Natural killer cell (primary cell): ENCODE results near the gene COL23A1. TPM values are rescaled to one million over a fixed set of nuclear protein-coding genes. Genes with fewer than 3 reads are reported as not detected.

Experiments used
- ATAC-seq, 3 donors: fragments of 150-1000 bp in 2 of 3; fragments of 200-7000 bp in 1 of 3; cut with Tn5 transposase; 1 replicate in 1 of 3; 2 replicates in 2 of 3; pipeline ENCODE4 v1.10.0; 2021; ENCODE audit warnings: mild to moderate bottlenecking in 2 of 3, moderate library complexity in 2 of 3
- DNase-seq, 2 donors: peaks; one replicate each; pipeline versions ENCODE4 v3.0.0 to v3.0.0-alpha.2; 2013 to 2021; ENCODE audit warnings: mixed read lengths in 1 of 2
- H3K27ac ChIP-seq: one replicate; pipeline ENCODE4 v1.5.1; 2013; ENCODE audit warnings: mild to moderate bottlenecking, low read length
- H3K27me3 ChIP-seq: one replicate; pipeline ENCODE4 v1.6.1; 2013; ENCODE audit warnings: low read length; ENCODE audit not compliant: control insufficient read depth, insufficient read depth
- H3K36me3 ChIP-seq: one replicate; pipeline ENCODE4 v1.6.1; 2013; ENCODE audit warnings: low read length; ENCODE audit not compliant: control insufficient read depth, insufficient read depth
- H3K4me1 ChIP-seq: one replicate; pipeline ENCODE4 v1.6.1; 2013; ENCODE audit warnings: low read length; ENCODE audit not compliant: control insufficient read depth, insufficient read depth
- H3K4me3 ChIP-seq: one replicate; pipeline ENCODE4 v1.5.1; 2013; ENCODE audit warnings: low read length
- H3K9me3 ChIP-seq: one replicate; pipeline ENCODE4 v1.6.1; 2013; ENCODE audit warnings: low read length; ENCODE audit not compliant: control insufficient read depth, insufficient read depth
- H3K27ac Mint-ChIP-seq, 2 donors: one replicate each; pipeline ENCODE4 v1.8.0; 2022; ENCODE audit warnings: mild to moderate bottlenecking in 2 of 2, mixed read lengths in 2 of 2, moderate library complexity in 1 of 2
- H3K27me3 Mint-ChIP-seq, 2 donors: one replicate each; pipeline ENCODE4 v1.8.0; 2022; ENCODE audit warnings: low read depth in 2 of 2, mixed read lengths in 2 of 2
- H3K36me3 Mint-ChIP-seq: one replicate; pipeline ENCODE4 v1.8.0; 2022; ENCODE audit warnings: mixed read lengths
- H3K4me1 Mint-ChIP-seq, 2 donors: one replicate each; pipeline ENCODE4 v1.8.0; 2022; ENCODE audit warnings: mixed read lengths in 2 of 2
- H3K4me3 Mint-ChIP-seq: one replicate; pipeline ENCODE4 v1.8.0; 2022; ENCODE audit warnings: mild to moderate bottlenecking, moderate library complexity, mixed read lengths
- H3K9me3 Mint-ChIP-seq, 2 donors: one replicate each; pipeline ENCODE4 v1.8.0; 2022; ENCODE audit warnings: mixed read lengths in 2 of 2
- CTCF ChIP-seq: fragments of 200-600 bp; IDR thresholded peaks from one replicate; pipeline ENCODE4 v1.8.0; 2022; ENCODE audit warnings: antibody characterized with exemption
- WGBS: methylation state at CpG from one replicate; pipeline ENCODE4 v1.1.7; 2013; ENCODE audit warnings: missing lambda C conversion rate; ENCODE audit not compliant: insufficient coverage; 5-methylcytosine and 5-hydroxymethylcytosine counted together
- intact Hi-C: fragments of 100-400 bp; cut with micrococcal nuclease; formaldehyde crosslinking; loops from one replicate; pipeline ENCODE4 v1.14.2; 2022
- total RNA-seq, 4 donors: library from RNA; stranded (reverse); fragments of 120-200 nt in 1 of 4; gene quantifications; one replicate each; pipeline versions ENCODE4 v1.2.3 to v1.2.4, GENCODE V29; 2013 to 2022

COL23A1 gene
- total RNA-seq, 3 donors from 2014 or later (not counting 1 experiment from before 2014, with no cell fraction given) = 0.15 TPM; not detected in 2

GRCh38 chr5:178361657-178362445 lies 228.3 kb downstream of the COL23A1 start:
- Histone ChIP-seq H3K4me3 (no peak overlapping the region), H3K9me3 (no peaks in the 10 kb centered on the region), H3K36me3 (no peaks in the 10 kb centered on the region), H3K4me1 (peaks cover 9% of the 10 kb centered on the region), H3K27ac (no peak overlapping the region), H3K27me3 (no peaks in the 10 kb centered on the region)
- H3K27me3 Mint-ChIP-seq = peaks cover 0 to 10% of the 10 kb centered on the region in 2 donors
- H3K36me3 Mint-ChIP-seq = no peaks in the 10 kb centered on the region
- intact Hi-C loops = no loop called here
- no peak overlapping the region for H3K27ac Mint-ChIP-seq
- no peak for TF ChIP-seq CTCF
- H3K4me3 Mint-ChIP-seq = no peak overlapping the region
- H3K4me1 Mint-ChIP-seq = peaks cover 0 to 16% of the 10 kb centered on the region in 2 donors
- no peak for DNase-seq
- no peak for ATAC-seq
- no peaks in the 10 kb centered on the region for H3K9me3 Mint-ChIP-seq
- WGBS = 88% methylated on average over 16 of the region's 19 CpGs

- DNase-seq (no peak), ATAC-seq (no peak)
- Histone ChIP-seq H3K9me3 (no peaks in the 10 kb centered on the region), H3K36me3 (no peaks in the 10 kb centered on the region), H3K27me3 (no peaks in the 10 kb centered on the region), H3K4me1 (peaks cover 14% of the 10 kb centered on the region), H3K4me3 (no peak overlapping the region), H3K27ac (no peak overlapping the region)
- no peak overlapping the region for H3K4me3 Mint-ChIP-seq
- H3K27ac Mint-ChIP-seq = no peak overlapping the region
- H3K4me1 Mint-ChIP-seq = peaks cover 0 to 21% of the 10 kb centered on the region in 2 donors
- 73% methylated on average over 5 of the region's 5 CpGs for WGBS
- intact Hi-C loops = no loop called here
- peaks cover 7 to 10% of the 10 kb centered on the region in 2 donors for H3K27me3 Mint-ChIP-seq
- H3K9me3 Mint-ChIP-seq = no peaks in the 10 kb centered on the region
- TF ChIP-seq CTCF = no peak
- no peaks in the 10 kb centered on the region for H3K36me3 Mint-ChIP-seq
Measured at GRCh38 chr5:178360926-178361235, 229.3 kb downstream of the COL23A1 start.

GRCh38 chr5:178360222-178360925 lies 229.8 kb downstream of the COL23A1 start:
- peaks cover 8 to 11% of the 10 kb centered on the region in 2 donors for H3K27me3 Mint-ChIP-seq
- peaks cover 0 to 22% of the 10 kb centered on the region in 2 donors for H3K4me1 Mint-ChIP-seq
- TF ChIP-seq CTCF = no peak
- H3K4me3 Mint-ChIP-seq = no peak overlapping the region
- no peak overlapping the region for H3K27ac Mint-ChIP-seq
- H3K27me3 ChIP-seq = no peaks in the 10 kb centered on the region
- peaks cover 14% of the 10 kb centered on the region for H3K4me1 ChIP-seq
- no peak overlapping the region for H3K27ac ChIP-seq
- no peaks in the 10 kb centered on the region for H3K9me3 ChIP-seq
- no peaks in the 10 kb centered on the region for H3K9me3 Mint-ChIP-seq
- no peaks in the 10 kb centered on the region for H3K36me3 Mint-ChIP-seq
- DNase-seq = no peak
- H3K4me3 ChIP-seq = no peak overlapping the region
- no peak for ATAC-seq
- intact Hi-C loops = no loop called here
- H3K36me3 ChIP-seq = no peaks in the 10 kb centered on the region
- 81% methylated on average over 19 of the region's 19 CpGs for WGBS
